Lower leg skin (tissue), 4 donors: ENCODE measurements around the gene AP5S1. TPM values are rescaled to one million over a fixed set of nuclear protein-coding genes. Genes with fewer than 3 reads are reported as not detected.

Source experiments
- DNase-seq, 2 donors: peaks; one replicate each; pipeline ENCODE4 v3.0.0-alpha.2; 2019; ENCODE audit warnings: low spot score in 2 of 2
- H3K4me3 ChIP-seq: fragments of 200-600 bp; sonication (generic); 2 replicates; pipeline ENCODE4 v1.5.1; 2017; ENCODE audit warnings: mild to moderate bottlenecking, low read depth; ENCODE audit not compliant: poor library complexity, severe bottlenecking
- POLR2A ChIP-seq, 2 donors: fragments of 450-650 bp; IDR thresholded peaks; one replicate each; pipeline ENCODE4 v1.6.1; 2016 to 2017; ENCODE audit warnings: antibody characterized with exemption in 2 of 2, mild to moderate bottlenecking in 1 of 2, moderate library complexity in 1 of 2
- WGBS, 2 donors: methylation state at CpG; one replicate each; pipeline ENCODE4 v1.1.5; 2018; 5-methylcytosine and 5-hydroxymethylcytosine counted together
- intact Hi-C: fragments of 100-400 bp; cut with DNase I; formaldehyde crosslinking; loops from one replicate; pipeline ENCODE4 v1.15.0; 2023; ENCODE audit warnings: low total_unique reads
- total RNA-seq, 4 donors: library from RNA; depleted of rRNA; stranded (reverse); fragments of >200 nt; gene quantifications; one replicate each; pipeline ENCODE4 v1.1.0, GENCODE V29; 2016
- TF ChIP-seq, protein P1 (sequence below), 3 donors: fragments of 450-650 bp; IDR thresholded peaks; one replicate each; pipeline ENCODE4 v1.5.1; 2016; ENCODE audit warnings: antibody characterized with exemption in 3 of 3, mild to moderate bottlenecking in 3 of 3, moderate library complexity in 2 of 3

AP5S1 gene
- total RNA-seq, 4 donors from 2014 or later = 7.7 to 16.8 (median 10.5) TPM

DNA sequence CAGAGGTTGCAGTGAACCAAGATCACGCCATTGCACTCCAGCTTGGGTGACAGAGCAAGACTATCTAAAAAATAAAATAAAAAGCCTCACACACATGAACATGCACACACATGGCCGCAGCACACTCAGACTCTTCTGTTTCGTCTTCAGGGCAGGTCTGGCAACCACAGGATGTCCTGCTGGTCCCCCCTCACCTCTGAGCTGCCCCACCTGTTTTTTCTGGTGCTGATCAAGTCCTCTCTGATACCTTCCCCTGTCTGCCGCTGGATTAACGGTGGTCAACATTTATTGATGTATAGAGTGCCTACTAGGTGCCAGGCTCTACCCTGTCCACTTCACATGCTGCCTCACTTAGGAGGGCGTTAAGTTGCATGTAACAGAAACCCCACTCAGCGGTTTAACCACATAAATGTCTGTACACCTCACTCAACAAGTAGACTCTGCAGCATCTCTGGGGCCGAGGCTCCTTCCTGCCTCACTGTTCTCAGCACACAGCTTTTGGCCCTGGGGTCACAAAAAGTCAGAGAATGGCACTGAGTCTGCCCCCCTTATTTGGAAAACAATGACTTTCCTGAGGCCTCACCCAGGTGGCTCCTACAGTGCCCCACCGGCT is 4.5 kb upstream of the AP5S1 start:
- intact Hi-C loops = no loop called here
- DNase-seq = no peak
- 82 to 83% methylated on average over 9 of the region's 9 CpGs for WGBS, 2 donors
- TF ChIP-seq POLR2A (IDR thresholded peaks at IDR 0.05) = no peak
- TF ChIP-seq, protein P1, sequence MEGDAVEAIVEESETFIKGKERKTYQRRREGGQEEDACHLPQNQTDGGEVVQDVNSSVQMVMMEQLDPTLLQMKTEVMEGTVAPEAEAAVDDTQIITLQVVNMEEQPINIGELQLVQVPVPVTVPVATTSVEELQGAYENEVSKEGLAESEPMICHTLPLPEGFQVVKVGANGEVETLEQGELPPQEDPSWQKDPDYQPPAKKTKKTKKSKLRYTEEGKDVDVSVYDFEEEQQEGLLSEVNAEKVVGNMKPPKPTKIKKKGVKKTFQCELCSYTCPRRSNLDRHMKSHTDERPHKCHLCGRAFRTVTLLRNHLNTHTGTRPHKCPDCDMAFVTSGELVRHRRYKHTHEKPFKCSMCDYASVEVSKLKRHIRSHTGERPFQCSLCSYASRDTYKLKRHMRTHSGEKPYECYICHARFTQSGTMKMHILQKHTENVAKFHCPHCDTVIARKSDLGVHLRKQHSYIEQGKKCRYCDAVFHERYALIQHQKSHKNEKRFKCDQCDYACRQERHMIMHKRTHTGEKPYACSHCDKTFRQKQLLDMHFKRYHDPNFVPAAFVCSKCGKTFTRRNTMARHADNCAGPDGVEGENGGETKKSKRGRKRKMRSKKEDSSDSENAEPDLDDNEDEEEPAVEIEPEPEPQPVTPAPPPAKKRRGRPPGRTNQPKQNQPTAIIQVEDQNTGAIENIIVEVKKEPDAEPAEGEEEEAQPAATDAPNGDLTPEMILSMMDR (IDR thresholded peaks at IDR 0.05) = no peak
- no peak overlapping the region for H3K4me3 ChIP-seq

DNA sequence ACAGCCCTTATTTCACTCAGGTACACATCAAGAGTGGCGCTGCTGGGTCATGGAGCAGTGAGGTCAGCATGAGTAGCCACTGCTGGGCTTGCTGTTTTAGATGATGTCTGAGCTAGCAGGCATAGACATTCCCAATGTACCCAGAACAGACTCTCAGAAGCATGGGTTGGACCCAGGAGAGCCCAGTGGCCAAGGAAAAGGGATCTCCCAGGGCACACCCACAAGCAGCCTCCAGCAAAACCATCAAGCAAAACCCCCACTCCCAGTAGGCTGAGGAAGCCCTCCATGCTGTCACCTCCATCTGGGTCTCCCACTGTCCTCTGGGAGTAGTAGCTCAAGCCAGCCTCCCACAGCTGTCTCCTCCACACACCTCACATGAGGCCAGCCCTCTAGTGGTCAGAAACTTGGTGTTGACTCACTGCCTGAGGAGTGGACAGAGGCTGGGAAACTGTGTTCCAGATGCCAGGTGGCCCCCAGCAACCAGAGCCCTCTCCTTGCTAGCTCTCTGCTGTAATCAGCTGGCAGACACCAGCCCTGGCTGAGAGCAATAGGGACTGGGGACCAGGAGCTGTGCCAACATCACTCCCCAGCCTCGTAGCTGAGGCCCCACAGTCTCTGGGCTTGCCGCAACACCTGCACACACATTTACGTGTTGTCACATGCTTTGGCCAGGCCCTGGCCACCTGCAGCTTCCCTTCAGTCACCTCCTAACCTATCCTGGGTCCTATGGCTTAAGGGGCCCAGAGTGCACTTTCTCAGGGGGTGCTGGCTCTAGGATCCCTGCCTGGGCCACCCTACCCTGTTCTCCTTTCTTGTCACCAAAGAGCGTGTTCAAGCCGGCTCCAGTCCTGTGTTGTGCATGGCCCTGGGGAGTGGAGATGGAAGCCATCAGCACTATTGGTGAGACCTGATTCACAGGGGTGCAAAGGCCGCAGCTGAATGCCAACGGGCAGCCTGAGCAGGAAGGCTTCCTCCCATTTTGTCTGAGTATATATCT is 1.9 kb upstream of the AP5S1 start:
- DNase-seq = peak in 1 of 2 donors; percentile 65
- TF ChIP-seq, protein P1 (IDR thresholded peaks at IDR 0.05) = peak in 1 of 3 donors; percentile 75
- no peak for TF ChIP-seq POLR2A (IDR thresholded peaks at IDR 0.05)
- H3K4me3 ChIP-seq = no peak overlapping the region
- intact Hi-C loops = no loop called here
- WGBS, 2 donors = 67 to 79% methylated on average over 8 of the region's 8 CpGs

DNA sequence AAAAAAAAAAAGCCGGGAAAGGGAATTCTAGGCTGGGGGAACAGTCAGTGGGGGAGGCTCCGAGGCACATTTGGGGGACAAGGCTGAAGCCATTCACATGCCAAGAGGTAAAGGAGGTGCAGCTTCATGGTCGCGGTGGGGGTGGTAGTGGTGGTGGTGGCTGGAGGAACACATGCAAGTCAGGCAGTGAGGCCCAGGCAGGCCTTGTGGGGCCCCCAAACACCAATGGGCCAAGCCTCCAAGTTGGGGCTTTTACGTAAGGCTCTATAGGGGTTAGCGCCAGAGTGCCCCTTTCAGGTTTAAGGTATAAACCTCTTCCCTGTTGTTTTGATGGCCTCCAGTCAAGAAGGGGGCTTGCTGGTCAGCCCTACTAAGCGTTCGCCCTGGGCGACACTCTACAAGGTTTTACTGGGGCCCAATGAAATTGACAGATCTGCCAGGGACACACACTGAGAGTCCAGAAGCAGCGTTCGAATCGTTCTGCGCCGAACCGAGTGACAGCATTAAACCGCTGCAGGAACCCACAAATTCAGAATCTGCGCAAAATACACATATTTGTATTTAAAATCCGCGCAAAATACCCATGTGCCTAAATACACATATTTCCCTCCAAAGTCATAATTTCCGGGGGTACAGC is 818 bp upstream of the AP5S1 start:
- TF ChIP-seq, protein P1 (IDR thresholded peaks at IDR 0.05) = no peak
- no peak for TF ChIP-seq POLR2A (IDR thresholded peaks at IDR 0.05)
- no peak overlapping the region for H3K4me3 ChIP-seq
- 63 to 68% methylated on average over 20 of the region's 20 CpGs for WGBS, 2 donors
- intact Hi-C loops = loop anchor here (2.0 kb wide), 1 partner anchor 33 kb away; the partner anchor contains the start of gene CENPB
- DNase-seq = no peak

DNA sequence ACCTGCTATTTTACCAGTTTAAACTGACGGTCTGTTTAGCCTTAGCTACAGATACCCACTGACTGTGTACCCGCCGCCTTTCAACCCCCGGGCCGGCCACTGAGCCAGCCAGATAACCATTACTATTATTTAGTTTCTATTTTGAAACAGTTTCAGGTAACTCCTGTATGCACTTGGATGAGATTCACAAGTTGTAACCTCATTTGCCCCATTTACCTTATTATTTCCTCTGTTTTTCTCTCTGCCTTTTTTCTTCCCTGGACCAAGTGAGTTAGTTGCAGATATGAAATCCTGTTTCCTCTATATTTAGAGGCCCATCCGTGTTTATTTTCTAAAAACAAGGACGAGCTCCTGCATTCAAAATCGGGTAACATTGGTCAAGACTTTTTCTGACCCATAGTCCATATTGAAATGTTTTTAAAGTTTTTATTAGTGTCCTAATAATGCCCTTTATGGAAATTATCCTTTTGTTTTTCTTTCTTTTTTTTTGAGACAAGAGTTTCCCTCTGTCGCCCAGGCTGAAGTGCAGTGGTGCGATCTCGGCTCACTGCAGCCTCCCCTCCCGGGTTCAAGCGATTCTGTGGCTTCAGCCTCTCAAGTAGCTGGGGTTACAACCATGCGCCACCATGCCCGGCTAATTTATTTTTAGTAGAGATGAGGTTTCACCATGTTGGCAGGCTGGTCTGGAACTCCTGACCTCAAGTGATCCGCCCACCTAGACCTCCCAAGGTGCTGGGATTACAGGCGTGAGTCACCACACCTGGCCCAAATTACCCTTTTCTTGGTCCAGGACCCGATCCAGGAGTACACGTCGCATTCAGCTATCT is 767 bp downstream of the AP5S1 start:
- intact Hi-C loops = loop anchor here (2.0 kb wide), 1 partner anchor 34 kb away; the partner anchor contains the start of gene CENPB
- peak overlapping the region; percentile 54 for H3K4me3 ChIP-seq
- no peak for DNase-seq
- no peak for TF ChIP-seq POLR2A (IDR thresholded peaks at IDR 0.05)
- TF ChIP-seq, protein P1 (IDR thresholded peaks at IDR 0.05) = no peak
- WGBS, 2 donors = 30 to 31% methylated on average over 20 of the region's 20 CpGs

DNA sequence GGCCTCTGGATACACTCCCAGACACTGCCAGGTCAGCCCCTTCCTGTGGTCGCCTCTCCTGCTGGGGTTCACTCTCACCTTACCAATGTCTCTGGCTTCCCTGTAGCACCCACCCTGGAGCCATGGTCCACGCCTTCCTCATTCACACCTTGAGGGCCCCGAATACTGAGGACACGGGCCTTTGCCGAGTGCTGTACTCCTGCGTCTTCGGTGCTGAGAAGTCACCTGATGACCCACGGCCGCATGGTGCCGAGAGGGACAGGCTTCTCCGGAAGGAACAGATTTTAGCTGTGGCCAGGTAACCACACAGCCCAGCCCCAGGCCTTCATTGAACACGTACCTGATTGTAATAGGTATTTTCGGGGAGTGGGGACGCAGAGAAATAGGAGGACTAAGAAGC is 1.6 kb downstream of the AP5S1 start:
- no peak for DNase-seq
- TF ChIP-seq, protein P1 (IDR thresholded peaks at IDR 0.05) = no peak
- no peak for TF ChIP-seq POLR2A (IDR thresholded peaks at IDR 0.05)
- intact Hi-C loops = loop anchor here (2.0 kb wide), 1 partner anchor 35 kb away; the partner anchor contains the start of gene CENPB

More for the DNA sequence above, 1.6 kb downstream of the AP5S1 start:
- 91 to 92% methylated on average over 14 of the region's 14 CpGs for WGBS, 2 donors
- no peak overlapping the region for H3K4me3 ChIP-seq
